ENCODE data around the gene TFDP2. TPM values are rescaled to one million over a fixed set of nuclear protein-coding genes. Genes with fewer than 3 reads are reported as not detected.
"Not testable (repeated sequence)": the region's sequence is repeated elsewhere in the genome, so short reads cannot be mapped to it uniquely, and the experiment has no call there.

TFDP2 gene
- total RNA-seq, 1 experiment from 2014 or later = 43.2 TPM

DNA sequence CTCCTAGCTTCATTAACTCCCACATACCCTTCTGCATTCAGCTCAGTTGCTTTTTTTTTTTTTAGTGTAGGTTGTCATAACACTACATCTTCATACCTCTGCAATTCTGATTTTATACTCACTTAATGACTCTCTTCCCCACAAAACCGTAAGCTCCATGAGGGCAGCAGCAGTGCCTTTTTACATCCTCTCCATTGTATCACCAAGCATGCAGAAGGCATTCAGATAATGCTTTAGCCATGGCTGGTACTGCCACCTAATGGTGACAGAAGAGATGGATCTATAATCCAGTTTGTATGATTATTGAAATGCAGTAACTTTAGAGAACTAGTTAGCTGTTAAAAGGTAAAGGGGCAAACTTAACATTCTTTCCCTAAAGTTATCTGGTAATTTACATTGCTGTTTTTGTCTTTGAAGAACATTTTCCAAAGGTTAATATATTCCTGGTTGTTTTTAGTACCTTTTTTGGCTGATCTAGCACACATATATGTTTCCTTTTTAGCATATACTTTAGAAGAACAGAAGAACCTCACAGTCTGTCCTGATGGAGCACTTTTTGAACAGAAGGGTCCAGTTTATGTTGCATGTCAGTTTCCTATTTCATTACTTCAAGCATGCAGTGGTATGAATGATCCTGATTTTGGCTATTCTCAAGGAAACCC lies 236.1 kb downstream of the TFDP2 start:
- BruUV-seq (replicated peaks) = no TSS peak
- no peaks in the 10 kb centered on the region for H3K27me3 Mint-ChIP-seq (ENCODE audit: insufficient read depth, unreplicated experiment)
- H3K27ac Mint-ChIP-seq (ENCODE audit: low read depth, unreplicated experiment) = no peak overlapping the region
- TF ChIP-seq, protein P1, sequence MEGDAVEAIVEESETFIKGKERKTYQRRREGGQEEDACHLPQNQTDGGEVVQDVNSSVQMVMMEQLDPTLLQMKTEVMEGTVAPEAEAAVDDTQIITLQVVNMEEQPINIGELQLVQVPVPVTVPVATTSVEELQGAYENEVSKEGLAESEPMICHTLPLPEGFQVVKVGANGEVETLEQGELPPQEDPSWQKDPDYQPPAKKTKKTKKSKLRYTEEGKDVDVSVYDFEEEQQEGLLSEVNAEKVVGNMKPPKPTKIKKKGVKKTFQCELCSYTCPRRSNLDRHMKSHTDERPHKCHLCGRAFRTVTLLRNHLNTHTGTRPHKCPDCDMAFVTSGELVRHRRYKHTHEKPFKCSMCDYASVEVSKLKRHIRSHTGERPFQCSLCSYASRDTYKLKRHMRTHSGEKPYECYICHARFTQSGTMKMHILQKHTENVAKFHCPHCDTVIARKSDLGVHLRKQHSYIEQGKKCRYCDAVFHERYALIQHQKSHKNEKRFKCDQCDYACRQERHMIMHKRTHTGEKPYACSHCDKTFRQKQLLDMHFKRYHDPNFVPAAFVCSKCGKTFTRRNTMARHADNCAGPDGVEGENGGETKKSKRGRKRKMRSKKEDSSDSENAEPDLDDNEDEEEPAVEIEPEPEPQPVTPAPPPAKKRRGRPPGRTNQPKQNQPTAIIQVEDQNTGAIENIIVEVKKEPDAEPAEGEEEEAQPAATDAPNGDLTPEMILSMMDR (IDR thresholded peaks at IDR 0.05; ENCODE audit: unreplicated experiment) = peak; percentile 53
- peaks cover 8% of the 10 kb centered on the region for H3K9me3 Mint-ChIP-seq (ENCODE audit: unreplicated experiment)
- ChIA-PET CTCF (interaction anchor here (0.5 to 2.0 kb wide), 29 partner anchors 9 to 567 kb away, joined by 3 to 26 read pairs (median 4); partner anchors contain the start of genes ATP1B3 and RNF7), POLR2A (interaction anchor here (0.7 to 2.1 kb wide), 8 partner anchors 11 to 333 kb away, joined by 3 to 9 read pairs (median 4); no protein-coding TSS in a partner anchor)
- H3K36me3 Mint-ChIP-seq (ENCODE audit: insufficient read depth, unreplicated experiment) = peaks cover 87% of the 10 kb centered on the region
- H3K4me1 Mint-ChIP-seq (ENCODE audit: insufficient read depth, unreplicated experiment) = peaks cover 13% of the 10 kb centered on the region
- DNase-seq (ENCODE audit: unreplicated experiment) = peak; percentile 74
- no peak overlapping the region for H3K4me3 Mint-ChIP-seq (ENCODE audit: unreplicated experiment)
- intact Hi-C loops (cut with micrococcal nuclease) = loop anchor here (1.0 to 2.0 kb wide), 3 partner anchors 38 to 338 kb away; partner anchors contain the start of gene RNF7

- H3K9me3 Mint-ChIP-seq (ENCODE audit: unreplicated experiment); DNase-seq (ENCODE audit: unreplicated experiment); intact Hi-C loops (cut with micrococcal nuclease); H3K4me3 Mint-ChIP-seq (ENCODE audit: unreplicated experiment); BruUV-seq (replicated peaks); H3K27me3 Mint-ChIP-seq (ENCODE audit: insufficient read depth, unreplicated experiment): not testable (repeated sequence)
- CTCF ChIA-PET = interaction anchor here (0.6 kb wide), 1 partner anchor 35 kb away, joined by 3 read pairs; no protein-coding TSS in a partner anchor
- peak overlapping the region; percentile 61 for H3K27ac Mint-ChIP-seq (ENCODE audit: low read depth, unreplicated experiment)
- POLR2A ChIA-PET = interaction anchor here (1.0 kb wide), 1 partner anchor 51 kb away, joined by 3 read pairs; no protein-coding TSS in a partner anchor
- peaks cover 81% of the 10 kb centered on the region for H3K36me3 Mint-ChIP-seq (ENCODE audit: insufficient read depth, unreplicated experiment)
- H3K4me1 Mint-ChIP-seq (ENCODE audit: insufficient read depth, unreplicated experiment) = peaks cover 17% of the 10 kb centered on the region
Observed at GRCh38 chr3:141909986-141910385, 239.4 kb downstream of the TFDP2 start.

DNA sequence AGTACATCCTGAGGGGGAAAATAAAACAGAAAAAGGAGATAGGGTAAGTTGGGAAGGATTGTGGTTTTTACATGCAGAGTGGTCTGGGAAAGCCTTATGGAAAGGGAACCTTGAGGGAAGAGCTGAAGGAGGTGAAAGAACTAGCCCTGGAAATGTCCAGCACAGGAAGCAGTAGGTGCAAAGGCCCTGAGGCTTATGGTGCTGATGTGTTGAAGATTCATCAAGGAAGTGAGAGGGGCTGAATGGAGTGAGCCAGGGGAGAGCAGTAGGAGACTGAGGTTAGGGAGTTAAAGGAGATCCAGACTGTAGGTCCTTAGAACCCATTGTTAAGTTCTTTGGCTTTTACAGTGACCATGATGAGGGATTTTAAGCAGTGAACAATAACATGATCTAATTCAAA lies 239.9 kb downstream of the TFDP2 start:
- POLR2A ChIA-PET = interaction anchor here (0.7 to 1.0 kb wide), 3 partner anchors 51 to 333 kb away, joined by 3 read pairs; no protein-coding TSS in a partner anchor
- CTCF ChIA-PET = interaction anchor here (0.6 to 2.6 kb wide), 3 partner anchors 34 to 264 kb away, joined by 3 to 9 read pairs (median 3); partner anchors contain the start of gene RNF7
- DNase-seq (ENCODE audit: unreplicated experiment) = no peak
- H3K9me3 Mint-ChIP-seq (ENCODE audit: unreplicated experiment) = peaks cover 8% of the 10 kb centered on the region
- H3K4me1 Mint-ChIP-seq (ENCODE audit: insufficient read depth, unreplicated experiment) = peaks cover 20% of the 10 kb centered on the region
- BruUV-seq (replicated peaks) = no TSS peak
- peak overlapping the region; percentile 61 for H3K27ac Mint-ChIP-seq (ENCODE audit: low read depth, unreplicated experiment)
- intact Hi-C loops (cut with micrococcal nuclease) = no loop called here
- H3K4me3 Mint-ChIP-seq (ENCODE audit: unreplicated experiment) = no peak overlapping the region
- H3K36me3 Mint-ChIP-seq (ENCODE audit: insufficient read depth, unreplicated experiment) = peaks cover 81% of the 10 kb centered on the region
- no peaks in the 10 kb centered on the region for H3K27me3 Mint-ChIP-seq (ENCODE audit: insufficient read depth, unreplicated experiment)
- TF ChIP-seq, protein P1 (IDR thresholded peaks at IDR 0.05; ENCODE audit: unreplicated experiment) = no peak

GRCh38 chr3:141905129-141905528 lies 244.2 kb downstream of the TFDP2 start:
- intact Hi-C loops (cut with micrococcal nuclease) = no loop called here
- CTCF ChIA-PET = interaction anchor here (0.6 to 1.7 kb wide), 3 partner anchors 8 to 129 kb away, joined by 3 to 4 read pairs (median 3); no protein-coding TSS in a partner anchor
- no peaks in the 10 kb centered on the region for H3K9me3 Mint-ChIP-seq (ENCODE audit: unreplicated experiment)
- POLR2A ChIA-PET = interaction anchor here (0.7 to 1.7 kb wide), 4 partner anchors 11 to 166 kb away, joined by 3 to 5 read pairs (median 3); no protein-coding TSS in a partner anchor
- TF ChIP-seq, protein P1 (IDR thresholded peaks at IDR 0.05; ENCODE audit: unreplicated experiment) = no peak
- no peaks in the 10 kb centered on the region for H3K27me3 Mint-ChIP-seq (ENCODE audit: insufficient read depth, unreplicated experiment)
- H3K36me3 Mint-ChIP-seq (ENCODE audit: insufficient read depth, unreplicated experiment) = peaks cover 51% of the 10 kb centered on the region
- H3K4me3 Mint-ChIP-seq (ENCODE audit: unreplicated experiment) = no peak overlapping the region
- H3K27ac Mint-ChIP-seq (ENCODE audit: low read depth, unreplicated experiment) = peak overlapping the region; percentile 67
- no TSS peak for BruUV-seq (replicated peaks)
- H3K4me1 Mint-ChIP-seq (ENCODE audit: insufficient read depth, unreplicated experiment) = peaks cover 20% of the 10 kb centered on the region
- no peak for DNase-seq (ENCODE audit: unreplicated experiment)
